A549 (cell line): ENCODE measurements around the gene MICOS13.

Experiments
- BHLHE40 ChIP-seq: IDR thresholded peaks from 2 replicates; pipeline ENCODE4 v1.6.1; 2012; ENCODE audit warnings: low read depth, low read length, inconsistent platforms
- CTCF ChIP-seq: fragments of >200 bp; sonication (Bioruptor Twin); formaldehyde crosslinking; IDR thresholded peaks from 3 replicates; pipeline ENCODE4 v1.5.1; 2016
- EP300 ChIP-seq, 2 experiments: fragments of >200 bp; sonication (Bioruptor Twin); formaldehyde crosslinking; IDR thresholded peaks; 2 replicates in 1 of 2; 3 replicates in 1 of 2; pipeline ENCODE4 v1.6.1; 2016 to 2017
- HDAC2 ChIP-seq: fragments of 200-600 bp; sonication (generic); IDR thresholded peaks from 2 replicates; pipeline ENCODE4 v1.6.1; 2016
- HMGXB4 ChIP-seq: fragments of 250-450 bp; sonication (Bioruptor Pico); IDR thresholded peaks from 2 replicates; pipeline ENCODE4 v1.5.0; 2021; ENCODE audit warnings: mild to moderate bottlenecking, moderate library complexity, borderline replicate concordance
- HOXA7 ChIP-seq: fragments of 250-450 bp; sonication (Bioruptor Pico); IDR thresholded peaks from 2 replicates; pipeline ENCODE4 v1.5.0; 2020; ENCODE audit warnings: mild to moderate bottlenecking, moderate library complexity
- MAFK ChIP-seq: fragments of 450-650 bp; IDR thresholded peaks from 2 replicates; pipeline ENCODE4 v1.6.1; 2014; ENCODE audit not compliant: partially characterized antibody
- MYC ChIP-seq: IDR thresholded peaks from 2 replicates; pipeline ENCODE4 v1.6.1; 2012; ENCODE audit warnings: mild to moderate bottlenecking, inconsistent platforms, low read length, improper control_type of control experiment, borderline replicate concordance
- PHF8 ChIP-seq: fragments of 200-600 bp; sonication (generic); IDR thresholded peaks from 2 replicates; pipeline ENCODE4 v1.6.1; 2016; ENCODE audit warnings: low read depth, mild to moderate bottlenecking, antibody characterized with exemption, moderate library complexity, borderline replicate concordance
- POLR2A ChIP-seq: IDR thresholded peaks from 2 replicates; pipeline ENCODE4 v1.6.1; 2012; ENCODE audit warnings: mild to moderate bottlenecking, low read length
- RFX5 ChIP-seq: fragments of 450-650 bp; IDR thresholded peaks from 2 replicates; pipeline ENCODE4 v1.7.1; 2014; ENCODE audit warnings: antibody characterized with exemption, mild to moderate bottlenecking, moderate library complexity
- TF ChIP-seq, protein P1 (sequence below): IDR thresholded peaks from 2 replicates; pipeline ENCODE4 v1.6.1; 2012
- TF ChIP-seq, protein P2 (sequence below): IDR thresholded peaks from 2 replicates; pipeline ENCODE4 v1.6.1; 2012; ENCODE audit warnings: low read depth, borderline replicate concordance

- TF ChIP-seq HOXA7 (no peak), CTCF (no peak), PHF8 (no peak), HDAC2 (no peak), MAFK (no peak), POLR2A (no peak), EP300 (IDR thresholded peaks at IDR 0.05) (no peak), BHLHE40 (no peak), RFX5 (no peak), MYC (no peak), HMGXB4 (CRISPR knock-in tag) (no peak)
- TF ChIP-seq, protein P1, sequence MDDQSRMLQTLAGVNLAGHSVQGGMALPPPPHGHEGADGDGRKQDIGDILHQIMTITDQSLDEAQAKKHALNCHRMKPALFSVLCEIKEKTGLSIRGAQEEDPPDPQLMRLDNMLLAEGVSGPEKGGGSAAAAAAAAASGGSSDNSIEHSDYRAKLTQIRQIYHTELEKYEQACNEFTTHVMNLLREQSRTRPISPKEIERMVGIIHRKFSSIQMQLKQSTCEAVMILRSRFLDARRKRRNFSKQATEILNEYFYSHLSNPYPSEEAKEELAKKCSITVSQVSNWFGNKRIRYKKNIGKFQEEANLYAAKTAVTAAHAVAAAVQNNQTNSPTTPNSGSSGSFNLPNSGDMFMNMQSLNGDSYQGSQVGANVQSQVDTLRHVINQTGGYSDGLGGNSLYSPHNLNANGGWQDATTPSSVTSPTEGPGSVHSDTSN: no peak
- TF ChIP-seq, protein P2, sequence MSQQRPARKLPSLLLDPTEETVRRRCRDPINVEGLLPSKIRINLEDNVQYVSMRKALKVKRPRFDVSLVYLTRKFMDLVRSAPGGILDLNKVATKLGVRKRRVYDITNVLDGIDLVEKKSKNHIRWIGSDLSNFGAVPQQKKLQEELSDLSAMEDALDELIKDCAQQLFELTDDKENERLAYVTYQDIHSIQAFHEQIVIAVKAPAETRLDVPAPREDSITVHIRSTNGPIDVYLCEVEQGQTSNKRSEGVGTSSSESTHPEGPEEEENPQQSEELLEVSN: no peak
These were observed 16.1 kb upstream of the MICOS13 start for GRCh38 chr19:5696196-5697021.
